H9 (cell line): ENCODE results near the gene PDE12. TPM values are rescaled to one million over a fixed set of nuclear protein-coding genes. Genes with fewer than 3 reads are reported as not detected.

Source experiments
- DNase-seq: peaks from one replicate; pipeline ENCODE4 v3.0.0-alpha.2; 2017
- H2AFZ ChIP-seq: one replicate; pipeline ENCODE4 v1.6.1; 2013; ENCODE audit warnings: mild to moderate bottlenecking, low read length, control low read depth, moderate library complexity
- H2AK5ac ChIP-seq: 2 replicates; pipeline ENCODE4 v1.6.1; 2013; ENCODE audit warnings: low read length, control low read depth, mixed read lengths; ENCODE audit not compliant: insufficient read length
- H2BK120ac ChIP-seq: one replicate; pipeline ENCODE4 v1.6.1; 2013; ENCODE audit warnings: low read depth, mild to moderate bottlenecking, low read length, control low read depth, inconsistent platforms; ENCODE audit not compliant: poor library complexity, severe bottlenecking
- H2BK12ac ChIP-seq: 2 replicates; pipeline ENCODE4 v1.6.1; 2013; ENCODE audit warnings: low read length, control low read depth, mixed read lengths, low read depth; ENCODE audit not compliant: insufficient read length
- H2BK15ac ChIP-seq: 2 replicates; pipeline ENCODE4 v1.6.1; 2013; ENCODE audit warnings: low read depth, low read length, control low read depth
- H2BK20ac ChIP-seq: one replicate; pipeline ENCODE4 v1.6.1; 2013; ENCODE audit warnings: low read depth, mild to moderate bottlenecking, low read length, control low read depth, inconsistent platforms; ENCODE audit not compliant: poor library complexity, severe bottlenecking
- H2BK5ac ChIP-seq: 2 replicates; pipeline ENCODE4 v1.6.1; 2013; ENCODE audit warnings: low read length, control low read depth, mixed read lengths; ENCODE audit not compliant: insufficient read length
- H3K14ac ChIP-seq: 2 replicates; pipeline ENCODE4 v1.6.1; 2013; ENCODE audit warnings: low read length, control low read depth; ENCODE audit not compliant: insufficient read depth
- H3K18ac ChIP-seq: 2 replicates; pipeline ENCODE4 v1.6.1; 2013; ENCODE audit warnings: low read depth, mild to moderate bottlenecking, mixed read lengths, low read length, control low read depth; ENCODE audit not compliant: insufficient read length
- H3K23ac ChIP-seq: 2 replicates; pipeline ENCODE4 v1.6.1; 2013; ENCODE audit warnings: low read length, control low read depth, mixed read lengths, low read depth; ENCODE audit not compliant: insufficient read length
- H3K23me2 ChIP-seq: 2 replicates; pipeline ENCODE4 v1.6.1; 2013; ENCODE audit warnings: low read depth, mild to moderate bottlenecking, mixed read lengths, low read length, control low read depth; ENCODE audit not compliant: insufficient read length, poor library complexity, severe bottlenecking
- H3K27ac ChIP-seq: 2 replicates; pipeline ENCODE4 v1.5.1; 2013; ENCODE audit warnings: low read length, control low read depth, mixed read lengths, low read depth; ENCODE audit not compliant: insufficient read length
- H3K27me3 ChIP-seq: 2 replicates; pipeline ENCODE4 v1.6.1; 2013; ENCODE audit warnings: low read length, control low read depth, inconsistent platforms; ENCODE audit not compliant: insufficient read depth
- H3K4ac ChIP-seq: 2 replicates; pipeline ENCODE4 v1.6.1; 2013; ENCODE audit warnings: low read depth, mild to moderate bottlenecking, control low read depth, inconsistent platforms, low read length, moderate library complexity
- H3K4me1 ChIP-seq: 2 replicates; pipeline ENCODE4 v1.6.1; 2013; ENCODE audit warnings: low read length, control low read depth, inconsistent platforms; ENCODE audit not compliant: insufficient read depth
- H3K4me2 ChIP-seq: 2 replicates; pipeline ENCODE4 v1.6.1; 2013; ENCODE audit warnings: low read length, control low read depth, mixed read lengths; ENCODE audit not compliant: insufficient read length, insufficient read depth
- H3K56ac ChIP-seq: 2 replicates; pipeline ENCODE4 v1.6.1; 2013; ENCODE audit warnings: low read depth, mild to moderate bottlenecking, mixed read lengths, low read length, control low read depth; ENCODE audit not compliant: insufficient read length
- H3K79me1 ChIP-seq: 2 replicates; pipeline ENCODE4 v1.6.1; 2013; ENCODE audit warnings: low read depth, mild to moderate bottlenecking, moderate library complexity, low read length, control low read depth, inconsistent platforms; ENCODE audit not compliant: insufficient read depth, poor library complexity, severe bottlenecking
- H3K79me2 ChIP-seq: 2 replicates; pipeline ENCODE4 v1.6.1; 2013; ENCODE audit warnings: low read length, control low read depth, inconsistent platforms; ENCODE audit not compliant: insufficient read depth
- H3K9ac ChIP-seq: 2 replicates; pipeline ENCODE4 v1.6.1; 2013; ENCODE audit warnings: low read length, control low read depth, mixed read lengths; ENCODE audit not compliant: insufficient read length; ENCODE audit errors: extremely low read depth
- H3K9me3 ChIP-seq: one replicate; pipeline ENCODE4 v1.6.1; 2013; ENCODE audit warnings: low read depth, low read length, inconsistent platforms; ENCODE audit not compliant: control insufficient read depth
- H3T11ph ChIP-seq: one replicate; pipeline ENCODE4 v1.6.1; 2013; ENCODE audit warnings: mild to moderate bottlenecking, low read length, control low read depth, inconsistent platforms
- H4K20me1 ChIP-seq: one replicate; pipeline ENCODE4 v1.6.1; 2013; ENCODE audit not compliant: control insufficient read depth, insufficient read length, insufficient read depth
- H4K5ac ChIP-seq: 2 replicates; pipeline ENCODE4 v1.6.1; 2013; ENCODE audit warnings: low read depth, mild to moderate bottlenecking, mixed read lengths, low read length, control low read depth; ENCODE audit not compliant: insufficient read length
- H4K8ac ChIP-seq: replicated peaks from 2 replicates; pipeline ENCODE4 v1.6.1; 2013; ENCODE audit warnings: low read length, control low read depth, mixed read lengths, low read depth; ENCODE audit not compliant: insufficient read length
- H4K91ac ChIP-seq: 2 replicates; pipeline ENCODE4 v1.6.1; 2013; ENCODE audit warnings: low read depth, mild to moderate bottlenecking, moderate library complexity, mixed read lengths, low read length, control low read depth; ENCODE audit not compliant: insufficient read length
- H3K27ac Mint-ChIP-seq, 3 experiments: 2 replicates in 2 of 3; 3 replicates in 1 of 3; pipeline ENCODE4 v1.8.0; 2020 to 2021; ENCODE audit warnings: mixed read lengths in 3 of 3, mild to moderate bottlenecking in 1 of 3, moderate library complexity in 1 of 3
- H3K27me3 Mint-ChIP-seq: 2 replicates; pipeline ENCODE4 v1.8.0; 2021; ENCODE audit warnings: low read depth, mild to moderate bottlenecking, moderate library complexity, mixed read lengths
- H3K36me3 Mint-ChIP-seq, 3 experiments: 2 replicates in 2 of 3; 3 replicates in 1 of 3; pipeline ENCODE4 v1.8.0; 2020 to 2021; ENCODE audit warnings: low read depth in 3 of 3, mixed read lengths in 3 of 3; ENCODE audit not compliant: insufficient read depth in 1 of 3
- H3K4me1 Mint-ChIP-seq, 2 experiments: 2 replicates each; pipeline ENCODE4 v1.8.0; 2020; ENCODE audit warnings: mixed read lengths in 2 of 2
- H3K4me3 Mint-ChIP-seq, 2 experiments: 2 replicates in 1 of 2; 3 replicates in 1 of 2; pipeline ENCODE4 v1.8.0; 2020 to 2021; ENCODE audit warnings: mild to moderate bottlenecking in 2 of 2, mixed read lengths in 2 of 2, moderate library complexity in 1 of 2
- H3K9me3 Mint-ChIP-seq, 2 experiments: 2 replicates in 1 of 2; 3 replicates in 1 of 2; pipeline ENCODE4 v1.8.0; 2020; ENCODE audit warnings: mild to moderate bottlenecking in 2 of 2, mixed read lengths in 2 of 2, moderate library complexity in 1 of 2
- CTCF ChIP-seq: fragments of 200-600 bp; sonication (generic); conservative IDR thresholded peaks from 3 replicates; pipeline ENCODE4 v1.8.0; 2021; ENCODE audit warnings: antibody characterized with exemption, mild to moderate bottlenecking
- WGBS: extraction: QIAGEN DNeasy Blood & Tissue Kit; methylation state at CpG from one replicate; pipeline ENCODE4 v1.1.7; 2013; ENCODE audit warnings: missing lambda C conversion rate, low lambda C conversion rate, mixed read lengths; ENCODE audit not compliant: insufficient read length; ENCODE audit errors: extremely low coverage; 5-methylcytosine and 5-hydroxymethylcytosine counted together
- total RNA-seq: library from RNA; stranded (reverse); gene quantifications from 2 replicates; pipeline ENCODE4 v1.2.1, GENCODE V29; 2021

Gene PDE12
- total RNA-seq, 1 experiment from 2014 or later: 18.9 TPM

- WGBS: no CpG with 5 or more reads among the region's 67 CpGs
- H4K8ac ChIP-seq: no peak within 1 kb of the TSS
- peak within 1 kb of the TSS; percentile 91 for H3K9ac ChIP-seq
- peaks cover 2 to 23% (median 20%) of the 10 kb centered on the region in 3 experiments for H3K36me3 Mint-ChIP-seq
- H3K9me3 ChIP-seq: no peaks in the 10 kb centered on the region
- no peak within 1 kb of the TSS for H2BK12ac ChIP-seq
- no peak within 1 kb of the TSS for H2AFZ ChIP-seq
- H3K79me2 ChIP-seq: peaks cover 27% of the 10 kb centered on the region; the same call in 1 of the 2 replicates
- no peak within 1 kb of the TSS for H3T11ph ChIP-seq
- H2BK5ac ChIP-seq: peak within 1 kb of the TSS; percentile 4
- H3K27ac ChIP-seq: peak within 1 kb of the TSS; percentile 85
- no peak within 1 kb of the TSS for H2BK20ac ChIP-seq
- DNase-seq: peak; percentile 100
- no peaks in the 10 kb centered on the region for H3K23me2 ChIP-seq
- no peak within 1 kb of the TSS for H3K23ac ChIP-seq
- peak within 1 kb of the TSS; percentile 67 for H4K5ac ChIP-seq
- peak within 1 kb of the TSS; percentile 96 to 99 for H3K4me3 Mint-ChIP-seq
- no peaks in the 10 kb centered on the region for H3K27me3 ChIP-seq
- H2AK5ac ChIP-seq: no peak within 1 kb of the TSS
- H3K4me1 Mint-ChIP-seq: peaks cover 25 to 29% of the 10 kb centered on the region in 2 experiments
- peak within 1 kb of the TSS; percentile 5; the same call in 1 of the 2 replicates for H3K4ac ChIP-seq
- peak within 1 kb of the TSS; percentile 66 for H3K4me2 ChIP-seq
- no peaks in the 10 kb centered on the region for H3K4me1 ChIP-seq
- peak within 1 kb of the TSS; percentile 27 for H3K56ac ChIP-seq
- H3K14ac ChIP-seq: peak within 1 kb of the TSS; percentile 42
- H3K27ac Mint-ChIP-seq: peak within 1 kb of the TSS; percentile 100
- H4K91ac ChIP-seq: no peak within 1 kb of the TSS
- H3K27me3 Mint-ChIP-seq: no peaks in the 10 kb centered on the region
- H3K9me3 Mint-ChIP-seq: peaks cover 0 to 3% of the 10 kb centered on the region in 2 experiments; a peak in 2 of 5 replicates
- no peak within 1 kb of the TSS for H2BK120ac ChIP-seq
- no peaks in the 10 kb centered on the region for H4K20me1 ChIP-seq
- peak within 1 kb of the TSS; percentile 96 for H3K18ac ChIP-seq
- H2BK15ac ChIP-seq: no peak within 1 kb of the TSS
- TF ChIP-seq CTCF: peak; percentile 29; the same call in 1 of the 3 replicates
- no peaks in the 10 kb centered on the region for H3K79me1 ChIP-seq
Observed at GRCh38 chr3:57597127-57597923, 41.3 kb downstream of the PDE12 start, which contains the start of gene ARF4. TSS of gene ARF4 (minus strand) at chr3:57597344. CDS start at chr3:57597140, 204 bp downstream.
